K562 (cell line): ENCODE results near the gene ZNHIT1. TPM values are rescaled to one million over a fixed set of nuclear protein-coding genes. Genes with fewer than 3 reads are reported as not detected.

Experiments used
- BCL6 ChIP-seq: fragments of 250-450 bp; sonication (Bioruptor Pico); IDR thresholded peaks from 2 replicates; pipeline ENCODE4 v1.4.0; 2020
- ERF ChIP-seq: fragments of 450-650 bp; formaldehyde crosslinking; IDR thresholded peaks from 2 replicates; pipeline ENCODE4 v1.4.0; 2020; ENCODE audit warnings: mild to moderate bottlenecking, mixed read lengths
- FOXK1 ChIP-seq: sonication (generic); formaldehyde crosslinking; IDR thresholded peaks from 2 replicates; pipeline ENCODE4 v1.8.0; 2022; ENCODE audit warnings: missing genetic modification reagents, mild to moderate bottlenecking, borderline replicate concordance
- NFIC ChIP-seq: fragments of 450-650 bp; IDR thresholded peaks from 2 replicates; pipeline ENCODE4 v1.6.1; 2017; ENCODE audit warnings: mild to moderate bottlenecking, inconsistent platforms
- NR1H2 ChIP-seq: sonication (generic); formaldehyde crosslinking; IDR thresholded peaks from 2 replicates; pipeline ENCODE4 v1.4.0; 2020; ENCODE audit warnings: mild to moderate bottlenecking, missing genetic modification reagents
- PREB ChIP-seq: sonication (generic); formaldehyde crosslinking; IDR thresholded peaks from 2 replicates; pipeline ENCODE4 v1.8.1; 2023; ENCODE audit warnings: mild to moderate bottlenecking, missing genetic modification reagents
- TRIM25 ChIP-seq: fragments of 450-650 bp; IDR thresholded peaks from 2 replicates; pipeline ENCODE4 v1.7.0; 2016; ENCODE audit warnings: borderline replicate concordance
- ZNF140 ChIP-seq: fragments of 250-450 bp; sonication (Bioruptor Pico); IDR thresholded peaks from 2 replicates; pipeline ENCODE4 v1.8.0; 2021; ENCODE audit warnings: moderate library complexity, mild to moderate bottlenecking, inconsistent platforms
- ZSCAN29 ChIP-seq: fragments of 450-650 bp; IDR thresholded peaks from 2 replicates; pipeline ENCODE4 v1.6.1; 2017
- polyA plus RNA-seq, 8 experiments: library from polyadenylated mRNA; depleted of rRNA in 4 of 8; stranded (reverse) in 5 of 8; unstranded in 3 of 8; fragments of >200 nt; fragmentation: Nextera tagmentation in 2 of 8; fragmentation: Illumina TruSeq in 1 of 8; extraction: Ambion mirVana in 2 of 8; extraction: Trizol in 1 of 8; gene quantifications; 2 replicates each; pipeline versions ENCODE4 v1.2.1 to v1.2.3, GENCODE V29; 2011 to 2014; ENCODE audit warnings: inconsistent platforms in 1 of 8, missing spikeins in 1 of 8
- total RNA-seq, 7 experiments: library from RNA; depleted of rRNA in 6 of 7; stranded (reverse); fragments of >200 nt in 6 of 7; fragmentation: Illumina TruSeq in 2 of 7; extraction: Trizol in 2 of 7; gene quantifications; 2 replicates each; pipeline versions ENCODE4 v1.2.1 to v1.2.3, GENCODE V29; 2011 to 2021; ENCODE audit warnings: low replicate concordance in 1 of 7
- TF ChIP-seq, protein P1 (sequence below): sonication (generic); formaldehyde crosslinking; IDR thresholded peaks from 2 replicates; pipeline ENCODE4 v1.8.1; 2023; ENCODE audit warnings: mild to moderate bottlenecking, missing genetic modification reagents
- TF ChIP-seq, protein P2 (sequence below), 2 experiments: fragments of 450-650 bp; formaldehyde crosslinking in 1 of 2; IDR thresholded peaks; 2 replicates each; pipeline versions ENCODE4 v1.4.0 to v1.6.1; 2014 to 2020; ENCODE audit warnings: mild to moderate bottlenecking in 2 of 2, borderline replicate concordance in 1 of 2, low read depth in 1 of 2

Gene ZNHIT1
- total and polyA plus RNA-seq, 9 of the 15 experiments (the other 6 are each of a cell fraction or from before 2014, with no cell fraction given) = 6.4 to 162 (median 70.1) TPM

- TF ChIP-seq, protein P1, sequence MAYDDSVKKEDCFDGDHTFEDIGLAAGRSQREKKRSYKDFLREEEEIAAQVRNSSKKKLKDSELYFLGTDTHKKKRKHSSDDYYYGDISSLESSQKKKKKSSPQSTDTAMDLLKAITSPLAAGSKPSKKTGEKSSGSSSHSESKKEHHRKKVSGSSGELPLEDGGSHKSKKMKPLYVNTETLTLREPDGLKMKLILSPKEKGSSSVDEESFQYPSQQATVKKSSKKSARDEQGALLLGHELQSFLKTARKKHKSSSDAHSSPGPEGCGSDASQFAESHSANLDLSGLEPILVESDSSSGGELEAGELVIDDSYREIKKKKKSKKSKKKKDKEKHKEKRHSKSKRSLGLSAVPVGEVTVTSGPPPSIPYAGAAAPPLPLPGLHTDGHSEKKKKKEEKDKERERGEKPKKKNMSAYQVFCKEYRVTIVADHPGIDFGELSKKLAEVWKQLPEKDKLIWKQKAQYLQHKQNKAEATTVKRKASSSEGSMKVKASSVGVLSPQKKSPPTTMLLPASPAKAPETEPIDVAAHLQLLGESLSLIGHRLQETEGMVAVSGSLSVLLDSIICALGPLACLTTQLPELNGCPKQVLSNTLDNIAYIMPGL (CRISPR knock-in tag) = 0 out of 2 replicates have a peak, but pooled peaks have one; percentile 18
- TF ChIP-seq NFIC = no peak
- peak; percentile 54 for TF ChIP-seq ERF (CRISPR knock-in tag)
- TF ChIP-seq, protein P2, sequence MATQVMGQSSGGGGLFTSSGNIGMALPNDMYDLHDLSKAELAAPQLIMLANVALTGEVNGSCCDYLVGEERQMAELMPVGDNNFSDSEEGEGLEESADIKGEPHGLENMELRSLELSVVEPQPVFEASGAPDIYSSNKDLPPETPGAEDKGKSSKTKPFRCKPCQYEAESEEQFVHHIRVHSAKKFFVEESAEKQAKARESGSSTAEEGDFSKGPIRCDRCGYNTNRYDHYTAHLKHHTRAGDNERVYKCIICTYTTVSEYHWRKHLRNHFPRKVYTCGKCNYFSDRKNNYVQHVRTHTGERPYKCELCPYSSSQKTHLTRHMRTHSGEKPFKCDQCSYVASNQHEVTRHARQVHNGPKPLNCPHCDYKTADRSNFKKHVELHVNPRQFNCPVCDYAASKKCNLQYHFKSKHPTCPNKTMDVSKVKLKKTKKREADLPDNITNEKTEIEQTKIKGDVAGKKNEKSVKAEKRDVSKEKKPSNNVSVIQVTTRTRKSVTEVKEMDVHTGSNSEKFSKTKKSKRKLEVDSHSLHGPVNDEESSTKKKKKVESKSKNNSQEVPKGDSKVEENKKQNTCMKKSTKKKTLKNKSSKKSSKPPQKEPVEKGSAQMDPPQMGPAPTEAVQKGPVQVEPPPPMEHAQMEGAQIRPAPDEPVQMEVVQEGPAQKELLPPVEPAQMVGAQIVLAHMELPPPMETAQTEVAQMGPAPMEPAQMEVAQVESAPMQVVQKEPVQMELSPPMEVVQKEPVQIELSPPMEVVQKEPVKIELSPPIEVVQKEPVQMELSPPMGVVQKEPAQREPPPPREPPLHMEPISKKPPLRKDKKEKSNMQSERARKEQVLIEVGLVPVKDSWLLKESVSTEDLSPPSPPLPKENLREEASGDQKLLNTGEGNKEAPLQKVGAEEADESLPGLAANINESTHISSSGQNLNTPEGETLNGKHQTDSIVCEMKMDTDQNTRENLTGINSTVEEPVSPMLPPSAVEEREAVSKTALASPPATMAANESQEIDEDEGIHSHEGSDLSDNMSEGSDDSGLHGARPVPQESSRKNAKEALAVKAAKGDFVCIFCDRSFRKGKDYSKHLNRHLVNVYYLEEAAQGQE (IDR thresholded peaks at IDR 0.05; ENCODE audit: borderline replicate concordance) = peak; percentile 80
- TF ChIP-seq, protein P2 (CRISPR knock-in tag; IDR thresholded peaks at IDR 0.05; ENCODE audit: low read depth) = peak; percentile 71
- no peak; the same call in 1 of the 2 replicates for TF ChIP-seq PREB
- no peak for TF ChIP-seq TRIM25
- no peak for TF ChIP-seq ZNF140 (CRISPR knock-in tag)
- TF ChIP-seq NR1H2 (CRISPR knock-in tag) = no peak; the same call in 1 of the 2 replicates
- TF ChIP-seq ZSCAN29 = no peak
- no peak for TF ChIP-seq BCL6 (CRISPR knock-in tag)
- no peak; the same call in 1 of the 2 replicates for TF ChIP-seq FOXK1 (CRISPR knock-in tag)
Measured at GRCh38 chr7:101244375-101245146, 26.6 kb downstream of the ZNHIT1 start, which contains the start of gene FIS1 (continued).
